HepG2 (cell line): ENCODE measurements around the gene RASIP1. TPM values are rescaled to one million over a fixed set of nuclear protein-coding genes. Genes with fewer than 3 reads are reported as not detected.
A peak's percentile ranks its signal among the peaks of the same experiment; 100 is the strongest.

Experiments used
- ARNT ChIP-seq: fragments of 450-650 bp; IDR thresholded peaks from 2 replicates; pipeline ENCODE4 v1.6.1; 2017
- ATM ChIP-seq: fragments of 450-650 bp; IDR thresholded peaks from 2 replicates; pipeline ENCODE4 v1.7.1; 2017; ENCODE audit warnings: mild to moderate bottlenecking, borderline replicate concordance
- ELF3 ChIP-seq: IDR thresholded peaks from 2 replicates; pipeline ENCODE4 v1.6.1; 2016; ENCODE audit warnings: missing genetic modification reagents, missing compliant biosample characterization
- KLF16 ChIP-seq, 2 experiments: sonication (generic) in 1 of 2; formaldehyde crosslinking in 1 of 2; IDR thresholded peaks; 2 replicates each; pipeline versions ENCODE4 v1.6.1 to v1.8.0; 2016 to 2023; ENCODE audit warnings: missing genetic modification reagents in 2 of 2, missing compliant biosample characterization in 1 of 2
- LCORL ChIP-seq, 2 experiments: fragments of 450-650 bp in 1 of 2; sonication (generic) in 1 of 2; formaldehyde crosslinking in 1 of 2; IDR thresholded peaks; 2 replicates each; pipeline versions ENCODE4 v1.5.0 to v1.6.1; 2017 to 2020; ENCODE audit warnings: antibody characterized with exemption in 1 of 2, missing genetic modification reagents in 1 of 2
- MAFK ChIP-seq, 2 experiments: IDR thresholded peaks in 1 of 2; conservative IDR thresholded peaks in 1 of 2; 2 replicates each; pipeline ENCODE4 v1.6.1; 2011; ENCODE audit warnings: improper control_type of control experiment in 2 of 2, low read length in 2 of 2
- MEIS2 ChIP-seq: sonication (generic); formaldehyde crosslinking; IDR thresholded peaks from 2 replicates; pipeline ENCODE4 v1.9.0; 2021; ENCODE audit warnings: mild to moderate bottlenecking, missing genetic modification reagents
- RAD21 ChIP-seq: fragments of 450-650 bp; formaldehyde crosslinking; IDR thresholded peaks from 2 replicates; pipeline ENCODE4 v1.5.0; 2020; ENCODE audit warnings: mild to moderate bottlenecking
- ZMYM4 ChIP-seq: sonication (generic); formaldehyde crosslinking; IDR thresholded peaks from 2 replicates; pipeline ENCODE4 v1.8.1; 2023; ENCODE audit warnings: mild to moderate bottlenecking, missing genetic modification reagents
- ZNF253 ChIP-seq: sonication (generic); formaldehyde crosslinking; IDR thresholded peaks from 2 replicates; pipeline ENCODE4 v1.8.0; 2022; ENCODE audit warnings: mild to moderate bottlenecking, missing genetic modification reagents, borderline replicate concordance
- ZNF446 ChIP-seq: sonication (generic); formaldehyde crosslinking; IDR thresholded peaks from 2 replicates; pipeline ENCODE4 v1.5.0; 2020; ENCODE audit warnings: mild to moderate bottlenecking, missing genetic modification reagents
- ZNF530 ChIP-seq: sonication (generic); formaldehyde crosslinking; IDR thresholded peaks from 2 replicates; pipeline ENCODE4 v1.5.0; 2020; ENCODE audit warnings: low read depth, mild to moderate bottlenecking, missing genetic modification reagents
- ZNF577 ChIP-seq: sonication (generic); formaldehyde crosslinking; IDR thresholded peaks from 2 replicates; pipeline ENCODE4 v1.4.0; 2020; ENCODE audit warnings: mild to moderate bottlenecking, low read depth, missing genetic modification reagents, borderline replicate concordance
- ZNF766 ChIP-seq: sonication (generic); formaldehyde crosslinking; IDR thresholded peaks from 2 replicates; pipeline ENCODE4 v1.5.0; 2020; ENCODE audit warnings: missing genetic modification reagents, borderline replicate concordance
- ZNF841 ChIP-seq: sonication (generic); formaldehyde crosslinking; IDR thresholded peaks from 2 replicates; pipeline ENCODE4 v1.8.1; 2023; ENCODE audit warnings: missing genetic modification reagents, borderline replicate concordance
- ZNF878 ChIP-seq: sonication (generic); formaldehyde crosslinking; IDR thresholded peaks from 2 replicates; pipeline ENCODE4 v1.8.1; 2023; ENCODE audit warnings: mild to moderate bottlenecking, missing genetic modification reagents, moderate library complexity
- polyA plus RNA-seq, 8 experiments: library from polyadenylated mRNA; depleted of rRNA in 3 of 8; stranded (reverse) in 7 of 8; unstranded in 1 of 8; fragments of >200 nt; fragmentation: Illumina TruSeq in 4 of 8; extraction: Trizol in 4 of 8; gene quantifications; 2 replicates each; pipeline versions ENCODE4 v1.2.1 to v1.2.3, GENCODE V29; 2011 to 2016; ENCODE audit warnings: low read depth in 4 of 8, missing spikeins in 1 of 8, mixed read lengths in 1 of 8; ENCODE audit not compliant: insufficient read depth in 1 of 8
- total RNA-seq, 5 experiments: library from RNA; depleted of rRNA; stranded (reverse); fragments of >200 nt; fragmentation: Illumina TruSeq; extraction: Trizol; gene quantifications; 2 replicates each; pipeline ENCODE4 v1.2.3, GENCODE V29; 2016; ENCODE audit warnings: low read depth in 1 of 5
- TF ChIP-seq, protein P1 (sequence below): sonication (generic); formaldehyde crosslinking; IDR thresholded peaks from 2 replicates; pipeline ENCODE4 v1.5.1; 2020; ENCODE audit warnings: mild to moderate bottlenecking, missing genetic modification reagents, borderline replicate concordance
- TF ChIP-seq, protein P2 (sequence below): sonication (generic); formaldehyde crosslinking; IDR thresholded peaks from 2 replicates; pipeline ENCODE4 v1.8.1; 2023; ENCODE audit warnings: mild to moderate bottlenecking, missing genetic modification reagents, borderline replicate concordance
- TF ChIP-seq, protein P3 (sequence below): sonication (generic); formaldehyde crosslinking; IDR thresholded peaks from 2 replicates; pipeline ENCODE4 v1.4.0; 2020; ENCODE audit warnings: missing genetic modification reagents
- TF ChIP-seq, protein P4 (sequence below): sonication (generic); formaldehyde crosslinking; IDR thresholded peaks from 2 replicates; pipeline ENCODE4 v1.8.1; 2022; ENCODE audit warnings: mild to moderate bottlenecking, missing genetic modification reagents

The RASIP1 gene
- total and polyA plus RNA-seq, 2 of the 13 experiments (the other 11 are each of a cell fraction or from before 2014, with no cell fraction given): 0.44 to 0.58 TPM

DNA sequence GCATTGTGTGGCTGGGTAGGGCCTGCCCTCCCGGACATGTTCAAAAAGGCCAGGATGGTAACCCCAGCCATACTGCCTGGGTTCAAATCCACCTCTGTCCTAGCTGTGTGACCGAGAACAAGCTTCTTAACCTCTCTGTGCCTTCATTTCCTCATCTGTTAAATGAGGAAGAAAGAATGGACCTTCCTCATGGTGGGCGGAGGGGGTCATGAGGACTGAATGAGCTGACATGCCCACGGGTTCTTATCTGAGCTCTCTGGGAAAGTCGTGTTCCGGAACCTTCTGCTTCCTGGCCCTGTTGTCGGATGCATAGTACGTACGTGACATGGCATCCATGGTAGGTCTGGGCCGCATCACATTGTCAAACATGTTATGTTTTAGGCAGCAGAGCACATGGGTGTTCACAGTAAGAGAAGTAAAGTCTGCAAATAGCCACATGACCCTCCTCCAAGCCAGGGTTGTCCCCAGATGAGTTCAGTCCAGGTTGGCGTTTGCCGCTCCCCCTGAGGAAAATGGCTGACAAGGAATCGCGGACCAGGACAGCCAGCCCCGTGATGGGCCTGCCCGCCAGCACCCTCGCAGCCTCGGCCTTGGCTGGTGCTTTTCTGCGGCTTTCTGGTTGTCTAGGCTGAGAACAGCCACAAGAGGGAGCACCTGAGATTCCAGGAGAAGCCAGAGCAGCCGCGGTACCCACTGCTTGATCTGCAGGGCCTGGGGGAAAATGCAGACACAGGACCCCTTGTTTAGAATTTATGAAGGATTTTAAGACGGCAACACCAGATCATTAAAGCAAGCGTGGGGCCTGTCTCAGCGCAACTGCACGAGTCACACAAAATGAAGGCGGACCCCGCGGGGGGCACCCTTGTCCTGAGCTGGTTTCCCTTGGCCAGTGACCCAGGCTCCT, 65.2 kb downstream of the RASIP1 start (continued):
- TF ChIP-seq, protein P1, sequence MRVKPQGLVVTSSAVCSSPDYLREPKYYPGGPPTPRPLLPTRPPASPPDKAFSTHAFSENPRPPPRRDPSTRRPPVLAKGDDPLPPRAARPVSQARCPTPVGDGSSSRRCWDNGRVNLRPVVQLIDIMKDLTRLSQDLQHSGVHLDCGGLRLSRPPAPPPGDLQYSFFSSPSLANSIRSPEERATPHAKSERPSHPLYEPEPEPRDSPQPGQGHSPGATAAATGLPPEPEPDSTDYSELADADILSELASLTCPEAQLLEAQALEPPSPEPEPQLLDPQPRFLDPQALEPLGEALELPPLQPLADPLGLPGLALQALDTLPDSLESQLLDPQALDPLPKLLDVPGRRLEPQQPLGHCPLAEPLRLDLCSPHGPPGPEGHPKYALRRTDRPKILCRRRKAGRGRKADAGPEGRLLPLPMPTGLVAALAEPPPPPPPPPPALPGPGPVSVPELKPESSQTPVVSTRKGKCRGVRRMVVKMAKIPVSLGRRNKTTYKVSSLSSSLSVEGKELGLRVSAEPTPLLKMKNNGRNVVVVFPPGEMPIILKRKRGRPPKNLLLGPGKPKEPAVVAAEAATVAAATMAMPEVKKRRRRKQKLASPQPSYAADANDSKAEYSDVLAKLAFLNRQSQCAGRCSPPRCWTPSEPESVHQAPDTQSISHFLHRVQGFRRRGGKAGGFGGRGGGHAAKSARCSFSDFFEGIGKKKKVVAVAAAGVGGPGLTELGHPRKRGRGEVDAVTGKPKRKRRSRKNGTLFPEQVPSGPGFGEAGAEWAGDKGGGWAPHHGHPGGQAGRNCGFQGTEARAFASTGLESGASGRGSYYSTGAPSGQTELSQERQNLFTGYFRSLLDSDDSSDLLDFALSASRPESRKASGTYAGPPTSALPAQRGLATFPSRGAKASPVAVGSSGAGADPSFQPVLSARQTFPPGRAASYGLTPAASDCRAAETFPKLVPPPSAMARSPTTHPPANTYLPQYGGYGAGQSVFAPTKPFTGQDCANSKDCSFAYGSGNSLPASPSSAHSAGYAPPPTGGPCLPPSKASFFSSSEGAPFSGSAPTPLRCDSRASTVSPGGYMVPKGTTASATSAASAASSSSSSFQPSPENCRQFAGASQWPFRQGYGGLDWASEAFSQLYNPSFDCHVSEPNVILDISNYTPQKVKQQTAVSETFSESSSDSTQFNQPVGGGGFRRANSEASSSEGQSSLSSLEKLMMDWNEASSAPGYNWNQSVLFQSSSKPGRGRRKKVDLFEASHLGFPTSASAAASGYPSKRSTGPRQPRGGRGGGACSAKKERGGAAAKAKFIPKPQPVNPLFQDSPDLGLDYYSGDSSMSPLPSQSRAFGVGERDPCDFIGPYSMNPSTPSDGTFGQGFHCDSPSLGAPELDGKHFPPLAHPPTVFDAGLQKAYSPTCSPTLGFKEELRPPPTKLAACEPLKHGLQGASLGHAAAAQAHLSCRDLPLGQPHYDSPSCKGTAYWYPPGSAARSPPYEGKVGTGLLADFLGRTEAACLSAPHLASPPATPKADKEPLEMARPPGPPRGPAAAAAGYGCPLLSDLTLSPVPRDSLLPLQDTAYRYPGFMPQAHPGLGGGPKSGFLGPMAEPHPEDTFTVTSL (CRISPR knock-in tag): no peak
- no peak for TF ChIP-seq ZNF577 (CRISPR knock-in tag)
- no peak for TF ChIP-seq ZNF530
- TF ChIP-seq ZNF841 (CRISPR knock-in tag): no peak
- TF ChIP-seq ELF3 (CRISPR knock-in tag): no peak
- peak; percentile 91 for TF ChIP-seq RAD21 (CRISPR knock-in tag)
- no peak for TF ChIP-seq MAFK (conservative IDR thresholded peaks at IDR 0.05 in 1 of 2, IDR thresholded peaks at IDR 0.05 in 1 of 2; ENCODE audit: low read length in 2 of 2)
- no peak for TF ChIP-seq LCORL (IDR thresholded peaks at IDR 0.05)
- TF ChIP-seq LCORL (CRISPR knock-in tag; IDR thresholded peaks at IDR 0.05): peak; percentile 49; the same call in 1 of the 2 replicates
- TF ChIP-seq ZNF446 (CRISPR knock-in tag): no peak
- no peak for TF ChIP-seq ARNT
- TF ChIP-seq ATM: no peak
- TF ChIP-seq, protein P2, sequence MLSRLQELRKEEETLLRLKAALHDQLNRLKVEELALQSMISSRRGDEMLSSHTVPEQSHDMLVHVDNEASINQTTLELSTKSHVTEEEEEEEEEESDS (CRISPR knock-in tag): no peak
- TF ChIP-seq, protein P3, sequence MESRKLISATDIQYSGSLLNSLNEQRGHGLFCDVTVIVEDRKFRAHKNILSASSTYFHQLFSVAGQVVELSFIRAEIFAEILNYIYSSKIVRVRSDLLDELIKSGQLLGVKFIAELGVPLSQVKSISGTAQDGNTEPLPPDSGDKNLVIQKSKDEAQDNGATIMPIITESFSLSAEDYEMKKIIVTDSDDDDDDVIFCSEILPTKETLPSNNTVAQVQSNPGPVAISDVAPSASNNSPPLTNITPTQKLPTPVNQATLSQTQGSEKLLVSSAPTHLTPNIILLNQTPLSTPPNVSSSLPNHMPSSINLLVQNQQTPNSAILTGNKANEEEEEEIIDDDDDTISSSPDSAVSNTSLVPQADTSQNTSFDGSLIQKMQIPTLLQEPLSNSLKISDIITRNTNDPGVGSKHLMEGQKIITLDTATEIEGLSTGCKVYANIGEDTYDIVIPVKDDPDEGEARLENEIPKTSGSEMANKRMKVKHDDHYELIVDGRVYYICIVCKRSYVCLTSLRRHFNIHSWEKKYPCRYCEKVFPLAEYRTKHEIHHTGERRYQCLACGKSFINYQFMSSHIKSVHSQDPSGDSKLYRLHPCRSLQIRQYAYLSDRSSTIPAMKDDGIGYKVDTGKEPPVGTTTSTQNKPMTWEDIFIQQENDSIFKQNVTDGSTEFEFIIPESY (CRISPR knock-in tag): 0 out of 2 replicates have a peak, but pooled peaks have one; percentile 21
- TF ChIP-seq KLF16 (CRISPR knock-in tag; IDR thresholded peaks at IDR 0.05): peak in 1 of 2 experiments; percentile 51; a peak in 1 of 4 replicates
- TF ChIP-seq ZMYM4 (CRISPR knock-in tag): 0 out of 2 replicates have a peak, but pooled peaks have one; percentile 24
- TF ChIP-seq MEIS2 (CRISPR knock-in tag): 0 out of 2 replicates have a peak, but pooled peaks have one; percentile 46
- no peak for TF ChIP-seq ZNF878 (CRISPR knock-in tag)
- TF ChIP-seq, protein P4, sequence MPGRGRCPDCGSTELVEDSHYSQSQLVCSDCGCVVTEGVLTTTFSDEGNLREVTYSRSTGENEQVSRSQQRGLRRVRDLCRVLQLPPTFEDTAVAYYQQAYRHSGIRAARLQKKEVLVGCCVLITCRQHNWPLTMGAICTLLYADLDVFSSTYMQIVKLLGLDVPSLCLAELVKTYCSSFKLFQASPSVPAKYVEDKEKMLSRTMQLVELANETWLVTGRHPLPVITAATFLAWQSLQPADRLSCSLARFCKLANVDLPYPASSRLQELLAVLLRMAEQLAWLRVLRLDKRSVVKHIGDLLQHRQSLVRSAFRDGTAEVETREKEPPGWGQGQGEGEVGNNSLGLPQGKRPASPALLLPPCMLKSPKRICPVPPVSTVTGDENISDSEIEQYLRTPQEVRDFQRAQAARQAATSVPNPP (CRISPR knock-in tag): no peak
- no peak for TF ChIP-seq ZNF766
- TF ChIP-seq ZNF253 (CRISPR knock-in tag): no peak
